Measurements from ENCODE around the gene EIF3B.
A peak's percentile ranks its signal among the peaks of the same experiment; 100 is the strongest.

EIF3B gene

DNA sequence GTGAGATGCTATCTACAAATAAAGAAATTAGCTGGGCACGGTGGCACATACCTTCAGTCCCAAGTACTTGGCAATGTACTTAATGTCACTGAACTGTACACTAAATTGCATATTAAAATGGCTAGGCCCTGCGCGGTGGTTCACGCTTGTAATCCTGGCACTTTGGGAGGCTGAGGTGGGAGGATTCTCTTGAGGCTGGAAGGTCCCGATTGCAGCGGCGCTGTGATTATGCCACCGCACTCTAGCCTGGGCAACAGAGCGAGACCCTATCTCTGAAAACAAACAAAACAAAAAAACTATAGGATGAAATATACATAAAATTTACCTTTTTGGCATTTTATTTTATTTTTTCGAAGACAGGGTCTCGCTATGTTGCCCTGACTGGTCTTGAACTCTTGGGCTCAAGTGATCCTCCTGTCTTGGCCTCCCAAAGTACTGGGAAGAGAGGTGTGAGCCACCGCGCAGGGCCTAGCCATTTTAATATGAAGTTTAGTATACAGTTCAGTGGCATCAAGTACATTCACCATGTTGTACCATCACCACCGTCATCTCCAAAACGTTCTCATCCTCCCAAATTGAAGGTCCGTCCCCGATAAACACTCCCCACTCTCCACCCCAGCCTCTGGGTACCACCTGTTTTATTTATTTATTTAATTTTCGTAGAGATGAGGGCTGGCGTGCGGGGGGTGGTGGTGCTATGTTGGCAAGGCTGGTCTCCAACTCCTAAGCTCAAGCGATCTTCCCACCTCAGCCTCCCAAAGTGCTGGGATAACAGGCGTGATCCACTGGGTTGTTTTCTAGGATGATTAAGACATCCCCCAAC lies 1.3 kb upstream of the EIF3B start:
- H3K4me3 ChIP-seq (ENCODE audit: low read depth, low read length): peak overlapping the region; percentile 89
- TF ChIP-seq, protein P1, sequence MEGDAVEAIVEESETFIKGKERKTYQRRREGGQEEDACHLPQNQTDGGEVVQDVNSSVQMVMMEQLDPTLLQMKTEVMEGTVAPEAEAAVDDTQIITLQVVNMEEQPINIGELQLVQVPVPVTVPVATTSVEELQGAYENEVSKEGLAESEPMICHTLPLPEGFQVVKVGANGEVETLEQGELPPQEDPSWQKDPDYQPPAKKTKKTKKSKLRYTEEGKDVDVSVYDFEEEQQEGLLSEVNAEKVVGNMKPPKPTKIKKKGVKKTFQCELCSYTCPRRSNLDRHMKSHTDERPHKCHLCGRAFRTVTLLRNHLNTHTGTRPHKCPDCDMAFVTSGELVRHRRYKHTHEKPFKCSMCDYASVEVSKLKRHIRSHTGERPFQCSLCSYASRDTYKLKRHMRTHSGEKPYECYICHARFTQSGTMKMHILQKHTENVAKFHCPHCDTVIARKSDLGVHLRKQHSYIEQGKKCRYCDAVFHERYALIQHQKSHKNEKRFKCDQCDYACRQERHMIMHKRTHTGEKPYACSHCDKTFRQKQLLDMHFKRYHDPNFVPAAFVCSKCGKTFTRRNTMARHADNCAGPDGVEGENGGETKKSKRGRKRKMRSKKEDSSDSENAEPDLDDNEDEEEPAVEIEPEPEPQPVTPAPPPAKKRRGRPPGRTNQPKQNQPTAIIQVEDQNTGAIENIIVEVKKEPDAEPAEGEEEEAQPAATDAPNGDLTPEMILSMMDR (IDR thresholded peaks at IDR 0.05; ENCODE audit: low read depth, low read length): no peak

DNA sequence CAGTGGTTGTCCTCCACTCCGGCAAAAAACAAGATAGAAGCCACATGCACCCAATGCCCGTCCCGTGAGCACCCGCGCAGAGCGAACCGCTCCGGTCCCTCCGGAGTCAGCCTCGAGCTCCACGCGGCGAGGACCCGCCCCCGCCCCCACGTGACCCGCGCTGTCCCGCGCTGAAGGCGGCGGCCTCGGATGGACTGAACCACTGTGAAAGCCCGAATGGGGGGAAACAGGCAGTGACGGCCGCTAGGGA lies 766 bp upstream of the EIF3B start:
- TF ChIP-seq, protein P1 (IDR thresholded peaks at IDR 0.05; ENCODE audit: low read depth, low read length): no peak
- peak overlapping the region; percentile 89 for H3K4me3 ChIP-seq (ENCODE audit: low read depth, low read length)

DNA sequence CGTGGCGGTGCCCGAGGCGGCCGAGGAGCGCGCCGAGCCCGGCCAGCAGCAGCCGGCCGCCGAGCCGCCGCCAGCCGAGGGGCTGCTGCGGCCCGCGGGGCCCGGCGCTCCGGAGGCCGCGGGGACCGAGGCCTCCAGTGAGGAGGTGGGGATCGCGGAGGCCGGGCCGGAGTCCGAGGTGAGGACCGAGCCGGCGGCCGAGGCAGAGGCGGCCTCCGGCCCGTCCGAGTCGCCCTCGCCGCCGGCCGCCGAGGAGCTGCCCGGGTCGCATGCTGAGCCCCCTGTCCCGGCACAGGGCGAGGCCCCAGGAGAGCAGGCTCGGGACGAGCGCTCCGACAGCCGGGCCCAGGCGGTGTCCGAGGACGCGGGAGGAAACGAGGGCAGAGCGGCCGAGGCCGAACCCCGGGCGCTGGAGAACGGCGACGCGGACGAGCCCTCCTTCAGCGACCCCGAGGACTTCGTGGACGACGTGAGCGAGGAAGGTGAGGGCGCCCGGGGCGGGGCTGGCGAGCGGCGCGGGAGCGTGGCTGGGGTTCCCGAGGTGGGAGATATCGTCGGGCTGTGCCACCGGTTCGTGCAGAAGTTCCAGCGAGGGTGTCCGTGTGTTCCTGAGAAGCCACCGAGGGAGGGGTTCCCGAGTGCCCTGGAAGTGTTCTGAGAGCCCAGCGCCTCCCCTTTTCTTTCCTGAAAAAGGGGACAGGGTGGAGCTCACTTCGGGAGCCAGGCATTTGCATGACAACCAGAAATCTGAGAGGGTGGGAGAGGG lies 495 bp downstream of the EIF3B start:
- TF ChIP-seq, protein P1 (IDR thresholded peaks at IDR 0.05; ENCODE audit: low read depth, low read length): no peak
- peak overlapping the region; percentile 89 for H3K4me3 ChIP-seq (ENCODE audit: low read depth, low read length)

DNA sequence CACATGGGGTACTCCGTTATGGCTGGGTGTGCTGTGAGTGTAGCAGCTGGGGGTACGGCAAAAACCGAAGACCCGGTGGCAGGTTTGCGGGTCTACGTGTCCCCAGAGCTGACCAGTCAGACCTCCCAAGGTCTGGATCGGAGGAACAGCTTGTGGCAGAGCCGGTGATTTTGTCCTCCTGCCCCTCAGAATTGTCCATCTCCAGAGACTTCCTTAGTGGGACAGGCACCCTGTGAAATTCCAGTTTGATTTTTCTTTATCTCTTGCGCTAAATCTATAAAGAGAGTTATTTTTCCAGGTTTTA lies 1.0 kb downstream of the EIF3B start:
- peak overlapping the region; percentile 89 for H3K4me3 ChIP-seq (ENCODE audit: low read depth, low read length)
- TF ChIP-seq, protein P1 (IDR thresholded peaks at IDR 0.05; ENCODE audit: low read depth, low read length): no peak

DNA sequence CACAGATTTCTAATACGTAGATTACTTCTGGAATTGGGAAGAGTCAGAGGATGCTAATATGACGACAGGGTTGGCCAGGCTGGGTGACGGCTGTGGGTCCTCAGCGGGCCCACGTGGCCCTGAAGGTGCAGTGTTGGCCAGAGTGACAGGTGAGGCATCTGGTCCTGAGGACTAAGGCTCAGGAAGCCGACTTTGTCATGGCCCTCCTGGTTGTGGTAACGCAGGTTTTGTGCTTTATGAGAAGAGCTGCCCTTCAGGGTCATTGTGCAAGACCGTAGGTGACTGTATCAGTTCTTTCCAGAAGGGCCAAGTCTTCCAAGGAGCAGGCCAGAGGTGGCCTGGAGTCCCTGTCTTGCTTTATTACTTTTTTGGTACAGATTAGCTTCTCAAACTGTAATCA lies 2.5 kb downstream of the EIF3B start:
- H3K4me3 ChIP-seq (ENCODE audit: low read depth, low read length): no peak overlapping the region
- TF ChIP-seq, protein P1 (IDR thresholded peaks at IDR 0.05; ENCODE audit: low read depth, low read length): no peak

DNA sequence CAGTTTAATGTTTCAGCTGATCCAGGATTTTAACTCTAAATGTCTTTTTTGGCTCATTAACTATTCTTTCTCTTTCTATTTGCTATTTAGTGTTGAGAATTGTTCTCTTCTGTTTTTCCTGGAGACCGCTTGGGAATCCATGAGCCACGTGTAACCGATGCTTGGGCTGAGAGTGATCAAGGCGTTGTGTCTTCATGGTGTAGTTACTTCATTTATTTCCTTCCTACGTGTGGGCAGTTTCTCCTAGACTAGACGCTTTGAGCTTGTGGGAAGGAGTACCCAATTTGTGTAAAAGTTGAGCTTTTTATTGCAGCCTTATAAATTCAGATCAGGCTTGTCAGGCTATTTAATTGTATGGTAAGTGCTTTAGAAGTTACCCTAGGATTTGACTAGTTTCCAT lies 2.9 kb downstream of the EIF3B start:
- no peak overlapping the region for H3K4me3 ChIP-seq (ENCODE audit: low read depth, low read length)
- TF ChIP-seq, protein P1 (IDR thresholded peaks at IDR 0.05; ENCODE audit: low read depth, low read length): no peak

DNA sequence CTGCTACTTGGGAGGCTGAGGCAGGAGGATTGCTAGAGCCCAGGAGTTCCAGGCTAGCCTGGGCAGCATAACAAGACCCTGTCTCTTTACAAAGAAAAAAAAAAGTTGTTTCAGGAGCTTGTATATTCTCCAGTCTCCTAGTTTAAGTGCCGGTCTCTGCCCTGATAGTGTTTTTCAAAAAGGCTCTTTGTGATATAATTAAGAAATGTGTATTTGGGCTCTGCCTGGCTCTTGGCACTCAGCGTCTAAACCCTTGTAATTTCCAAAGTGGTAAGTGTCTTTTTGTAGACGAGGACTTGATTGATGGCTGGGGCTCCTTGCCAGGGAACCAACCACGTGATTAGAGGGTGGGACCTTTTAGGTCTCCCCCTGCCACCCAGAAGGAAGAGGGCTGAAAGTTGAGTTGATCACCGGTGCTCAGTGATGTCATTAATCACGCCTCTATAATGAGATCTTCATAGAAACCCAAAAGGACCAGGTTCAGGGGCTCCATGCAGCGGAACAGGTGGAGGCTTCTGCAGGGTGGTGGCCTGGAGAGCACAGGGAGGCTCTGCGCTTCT lies 4.4 kb downstream of the EIF3B start:
- TF ChIP-seq, protein P1 (IDR thresholded peaks at IDR 0.05; ENCODE audit: low read depth, low read length): no peak
- no peak overlapping the region for H3K4me3 ChIP-seq (ENCODE audit: low read depth, low read length)
